ENCODE data around the gene ANKRD39. TPM values are rescaled to one million over a fixed set of nuclear protein-coding genes. Genes with fewer than 3 reads are reported as not detected.

ANKRD39 gene
- total and polyA plus RNA-seq, 9 of the 15 experiments (the other 6 are each of a cell fraction or from before 2014, with no cell fraction given): 8.2 to 33.1 (median 23.8) TPM

DNA sequence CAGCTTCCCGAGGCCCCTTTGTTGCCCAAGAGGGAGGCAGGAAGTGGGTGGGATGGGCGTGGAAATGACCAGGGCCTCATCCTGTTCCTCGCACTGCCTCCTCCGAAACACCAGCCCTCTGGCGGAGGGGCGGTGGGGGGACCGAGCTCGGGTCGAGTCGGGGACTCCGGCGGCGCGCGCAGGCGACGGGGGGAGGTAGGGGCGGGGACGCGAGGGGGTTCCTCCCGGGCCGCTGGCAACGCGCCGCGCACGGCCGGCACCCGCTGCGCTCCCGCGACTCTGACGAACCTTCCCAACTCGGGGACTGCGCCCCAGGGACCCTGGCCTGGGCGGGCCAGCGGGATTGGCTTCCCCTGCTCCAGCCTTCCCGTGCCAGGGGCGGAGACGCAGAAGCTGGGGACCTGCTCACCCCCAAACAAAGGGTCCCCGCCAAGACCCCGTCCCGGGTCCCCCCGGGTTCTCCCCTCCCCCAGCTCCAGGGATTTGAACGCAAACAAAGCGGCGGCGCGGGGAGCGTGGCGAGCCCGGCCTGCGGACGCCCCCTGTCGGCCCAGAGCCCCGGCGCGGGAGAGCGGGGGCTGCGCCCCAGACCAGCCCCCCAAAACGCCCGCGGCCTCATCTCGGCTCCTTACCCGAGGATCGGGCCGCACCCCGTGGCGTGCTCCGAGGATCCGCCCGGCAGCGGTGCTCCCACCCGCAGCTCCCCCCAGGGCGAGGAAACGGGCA, 10.9 kb upstream of the ANKRD39 start (continued):
- TF ChIP-seq TAF1 (IDR thresholded peaks at IDR 0.05; ENCODE audit: control insufficient read depth, extremely low read depth, insufficient read depth, low read length, severe bottlenecking): peak; percentile 58
- TF ChIP-seq POU5F1 (IDR thresholded peaks at IDR 0.05; ENCODE audit: borderline replicate concordance, low read depth, low read length, partially characterized antibody): no peak
- peak; percentile 37; the same call in 1 of the 2 replicates for TF ChIP-seq PHF8 (IDR thresholded peaks at IDR 0.05; ENCODE audit: borderline replicate concordance, low read length)
- TF ChIP-seq KDM5B (IDR thresholded peaks at IDR 0.05; ENCODE audit: insufficient replicate concordance, low read depth, low read length): peak; percentile 51
- TF ChIP-seq, protein P1, sequence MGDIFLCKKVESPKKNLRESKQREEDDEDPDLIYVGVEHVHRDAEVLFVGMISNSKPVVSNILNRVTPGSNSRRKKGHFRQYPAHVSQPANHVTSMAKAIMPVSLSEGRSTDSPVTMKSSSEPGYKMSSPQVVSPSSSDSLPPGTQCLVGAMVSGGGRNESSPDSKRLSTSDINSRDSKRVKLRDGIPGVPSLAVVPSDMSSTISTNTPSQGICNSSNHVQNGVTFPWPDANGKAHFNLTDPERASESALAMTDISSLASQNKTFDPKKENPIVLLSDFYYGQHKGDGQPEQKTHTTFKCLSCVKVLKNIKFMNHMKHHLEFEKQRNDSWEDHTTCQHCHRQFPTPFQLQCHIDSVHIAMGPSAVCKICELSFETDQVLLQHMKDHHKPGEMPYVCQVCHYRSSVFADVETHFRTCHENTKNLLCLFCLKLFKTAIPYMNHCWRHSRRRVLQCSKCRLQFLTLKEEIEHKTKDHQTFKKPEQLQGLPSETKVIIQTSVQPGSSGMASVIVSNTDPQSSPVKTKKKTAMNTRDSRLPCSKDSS (IDR thresholded peaks at IDR 0.05; ENCODE audit: low read depth, partially characterized antibody): no peak
- peak; percentile 14; the same call in 1 of the 2 replicates for TF ChIP-seq TEAD4 (IDR thresholded peaks at IDR 0.05; ENCODE audit: low read length)
- TF ChIP-seq TEAD4 (CRISPR knock-in tag; IDR thresholded peaks at IDR 0.05; ENCODE audit: borderline replicate concordance): no peak
- no peak for TF ChIP-seq NCOA4 (IDR thresholded peaks at IDR 0.05; ENCODE audit: partially characterized antibody)
- TF ChIP-seq SPI1 (IDR thresholded peaks at IDR 0.05; ENCODE audit: borderline replicate concordance, low read depth, low read length): peak; percentile 55; the same call in 1 of the 2 replicates
- TF ChIP-seq, protein P2, sequence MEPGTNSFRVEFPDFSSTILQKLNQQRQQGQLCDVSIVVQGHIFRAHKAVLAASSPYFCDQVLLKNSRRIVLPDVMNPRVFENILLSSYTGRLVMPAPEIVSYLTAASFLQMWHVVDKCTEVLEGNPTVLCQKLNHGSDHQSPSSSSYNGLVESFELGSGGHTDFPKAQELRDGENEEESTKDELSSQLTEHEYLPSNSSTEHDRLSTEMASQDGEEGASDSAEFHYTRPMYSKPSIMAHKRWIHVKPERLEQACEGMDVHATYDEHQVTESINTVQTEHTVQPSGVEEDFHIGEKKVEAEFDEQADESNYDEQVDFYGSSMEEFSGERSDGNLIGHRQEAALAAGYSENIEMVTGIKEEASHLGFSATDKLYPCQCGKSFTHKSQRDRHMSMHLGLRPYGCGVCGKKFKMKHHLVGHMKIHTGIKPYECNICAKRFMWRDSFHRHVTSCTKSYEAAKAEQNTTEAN (CRISPR knock-in tag; IDR thresholded peaks at IDR 0.05): no peak
- peak; percentile 28 for TF ChIP-seq RBM22 (IDR thresholded peaks at IDR 0.05; ENCODE audit: low read depth, low read length, poor library complexity, severe bottlenecking)
- peak; percentile 60 for TF ChIP-seq U2AF1 (optimal IDR thresholded peaks at IDR 0.05; ENCODE audit: low read depth, low read length)
- TF ChIP-seq KLF16 (IDR thresholded peaks at IDR 0.05): peak; percentile 18; the same call in 1 of the 2 replicates
- TF ChIP-seq CEBPG (CRISPR knock-in tag; IDR thresholded peaks at IDR 0.05): no peak; the same call in 1 of the 2 replicates
- peak in 1 of 2 experiments; percentile 84; a peak in 3 of 4 replicates for TF ChIP-seq CEBPG (tag; conservative IDR thresholded peaks at IDR 0.05 in 1 of 2, IDR thresholded peaks at IDR 0.05 in 1 of 2)
- TF ChIP-seq SREBF2 (CRISPR knock-in tag; IDR thresholded peaks at IDR 0.05): no peak
- TF ChIP-seq ZNF57 (CRISPR knock-in tag; IDR thresholded peaks at IDR 0.05): no peak
- TF ChIP-seq, protein P3, sequence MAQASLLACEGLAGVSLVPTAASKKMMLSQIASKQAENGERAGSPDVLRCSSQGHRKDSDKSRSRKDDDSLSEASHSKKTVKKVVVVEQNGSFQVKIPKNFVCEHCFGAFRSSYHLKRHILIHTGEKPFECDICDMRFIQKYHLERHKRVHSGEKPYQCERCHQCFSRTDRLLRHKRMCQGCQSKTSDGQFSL (CRISPR knock-in tag; IDR thresholded peaks at IDR 0.05): 0 out of 2 replicates have a peak, but pooled peaks have one; percentile 56
- TF ChIP-seq, protein P3 (tag; IDR thresholded peaks at IDR 0.05): peak in 1 of 2 experiments; percentile 55; a peak in 1 of 4 replicates
- TF ChIP-seq, protein P4, sequence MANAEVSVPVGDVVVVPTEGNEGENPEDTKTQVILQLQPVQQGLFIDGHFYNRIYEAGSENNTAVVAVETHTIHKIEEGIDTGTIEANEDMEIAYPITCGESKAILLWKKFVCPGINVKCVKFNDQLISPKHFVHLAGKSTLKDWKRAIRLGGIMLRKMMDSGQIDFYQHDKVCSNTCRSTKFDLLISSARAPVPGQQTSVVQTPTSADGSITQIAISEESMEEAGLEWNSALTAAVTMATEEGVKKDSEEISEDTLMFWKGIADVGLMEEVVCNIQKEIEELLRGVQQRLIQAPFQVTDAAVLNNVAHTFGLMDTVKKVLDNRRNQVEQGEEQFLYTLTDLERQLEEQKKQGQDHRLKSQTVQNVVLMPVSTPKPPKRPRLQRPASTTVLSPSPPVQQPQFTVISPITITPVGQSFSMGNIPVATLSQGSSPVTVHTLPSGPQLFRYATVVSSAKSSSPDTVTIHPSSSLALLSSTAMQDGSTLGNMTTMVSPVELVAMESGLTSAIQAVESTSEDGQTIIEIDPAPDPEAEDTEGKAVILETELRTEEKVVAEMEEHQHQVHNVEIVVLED (CRISPR knock-in tag; IDR thresholded peaks at IDR 0.05): peak; percentile 53
- TF ChIP-seq FOXM1 (IDR thresholded peaks at IDR 0.05; ENCODE audit: low read depth): peak; percentile 77
- TF ChIP-seq FOXM1 (CRISPR knock-in tag; IDR thresholded peaks at IDR 0.05; ENCODE audit: low read depth): 0 out of 2 replicates have a peak, but pooled peaks have one; percentile 45

All from K562 (cell line).